ENCODE measurements around the gene MRM2. TPM values are rescaled to one million over a fixed set of nuclear protein-coding genes. Genes with fewer than 3 reads are reported as not detected.

Gene MRM2
- total and polyA plus RNA-seq, 10 of the 15 experiments (the other 5 are each of a cell fraction or from before 2014, with no cell fraction given), result 43.2 to 128 (median 71.4) TPM

DNA sequence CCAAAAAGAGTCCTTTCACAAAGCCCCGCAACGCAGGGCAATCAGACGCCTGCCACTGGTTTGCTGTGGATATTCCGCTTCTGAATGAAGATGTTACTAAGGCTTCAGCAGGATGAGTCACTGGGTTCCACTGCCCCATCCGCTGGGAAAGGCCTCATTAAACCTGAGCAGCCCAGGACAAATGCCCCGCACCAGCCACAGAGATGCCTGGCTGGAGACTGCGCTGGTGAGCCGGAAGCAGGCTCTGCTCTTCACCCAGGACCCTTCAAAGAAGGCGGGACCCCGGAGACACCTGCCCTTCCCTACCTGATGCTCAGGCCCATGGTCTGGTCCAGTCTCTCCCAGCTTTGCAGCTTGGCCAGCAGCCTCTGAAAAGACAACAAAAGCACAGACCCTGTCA, 29.1 kb downstream of the MRM2 start:
- no peak for TF ChIP-seq PAX5 (IDR thresholded peaks at IDR 0.05; ENCODE audit: borderline replicate concordance, low read depth, low read length)
- TF ChIP-seq, protein P1, sequence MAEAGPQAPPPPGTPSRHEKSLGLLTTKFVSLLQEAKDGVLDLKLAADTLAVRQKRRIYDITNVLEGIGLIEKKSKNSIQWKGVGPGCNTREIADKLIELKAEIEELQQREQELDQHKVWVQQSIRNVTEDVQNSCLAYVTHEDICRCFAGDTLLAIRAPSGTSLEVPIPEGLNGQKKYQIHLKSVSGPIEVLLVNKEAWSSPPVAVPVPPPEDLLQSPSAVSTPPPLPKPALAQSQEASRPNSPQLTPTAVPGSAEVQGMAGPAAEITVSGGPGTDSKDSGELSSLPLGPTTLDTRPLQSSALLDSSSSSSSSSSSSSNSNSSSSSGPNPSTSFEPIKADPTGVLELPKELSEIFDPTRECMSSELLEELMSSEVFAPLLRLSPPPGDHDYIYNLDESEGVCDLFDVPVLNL (IDR thresholded peaks at IDR 0.05; ENCODE audit: low read depth, low read length), result no peak
- no peak for TF ChIP-seq POLR2A (IDR thresholded peaks at IDR 0.05; ENCODE audit: low read depth, low read length)
- no peak for TF ChIP-seq SMAD1 (IDR thresholded peaks at IDR 0.05; ENCODE audit: low read depth, partially characterized antibody)
- no peak for TF ChIP-seq ZNF274 (IDR thresholded peaks at IDR 0.05; ENCODE audit: insufficient read depth, insufficient read length)
- TF ChIP-seq CBX3 (IDR thresholded peaks at IDR 0.05; ENCODE audit: borderline replicate concordance, low read depth), result no peak
- no peak for TF ChIP-seq RAD51 (IDR thresholded peaks at IDR 0.05)
- TF ChIP-seq EP300 (IDR thresholded peaks at IDR 0.05; ENCODE audit: borderline replicate concordance in 1 of 2, control insufficient read depth in 1 of 2, low read depth in 2 of 2, low read length in 2 of 2), result no peak
- POLR2A ChIA-PET, result no interaction called here
- no TSS peak for BruUV-seq (replicated peaks)
- H3K9me3 ChIP-seq (replicated peaks; ENCODE audit: control insufficient read depth, insufficient read depth, low read length), result no peaks in the 10 kb centered on the region
- no peak overlapping the region for H3K9ac ChIP-seq (ENCODE audit: control insufficient read depth, insufficient read depth, low read length)
- CTCF ChIA-PET, result no interaction called here
- SMC1A ChIA-PET (ENCODE audit: uncharacterized antibody, unreplicated experiment), result no interaction called here
- FAIRE-seq (no peak), DNase-seq (ENCODE audit: low read depth, low spot score) (no peak), ATAC-seq (no peak)
- WGBS (ENCODE audit: insufficient coverage, insufficient replicate concordance, low lambda C conversion rate, missing lambda C conversion rate), result 99% methylated on average over 10 of the region's 10 CpGs
- RAD21 ChIA-PET (ENCODE audit: unreplicated experiment), result interaction anchor here (1.5 kb wide), 1 partner anchor 47 kb away, joined by 4 read pairs; no protein-coding TSS in a partner anchor
- H2AFZ ChIP-seq (ENCODE audit: control insufficient read depth, low read depth, low read length), result no peak overlapping the region
- H3K4me1 ChIP-seq (ENCODE audit: control insufficient read depth, insufficient read depth, low read length), result peaks cover 11% of the 10 kb centered on the region
- H3K79me2 ChIP-seq (ENCODE audit: control insufficient read depth, insufficient read depth, low read length), result peaks cover 3% of the 10 kb centered on the region
- H3K27me3 ChIP-seq (replicated peaks in 1 of 2; ENCODE audit: control insufficient read depth in 2 of 2, insufficient read depth in 2 of 2, low read length in 1 of 2), result no peaks in the 10 kb centered on the region
- no peak overlapping the region for H3K27ac ChIP-seq (ENCODE audit: control insufficient read depth, insufficient read depth)
- in situ Hi-C loops (cut with MboI), result loop anchor here (5.0 to 10.0 kb wide), 2 partner anchors 548 to 641 kb away; partner anchors contain the start of gene PSMG3
- no peaks in the 10 kb centered on the region for H4K20me1 ChIP-seq (ENCODE audit: control insufficient read depth, insufficient read depth)
- H3K4me3 ChIP-seq, result no peak overlapping the region
- H3K4me2 ChIP-seq (ENCODE audit: control insufficient read depth, insufficient read depth), result no peak overlapping the region
- intact Hi-C loops (cut with micrococcal nuclease; ENCODE audit: unreplicated experiment), result no loop called here
- H3K36me3 ChIP-seq (ENCODE audit: control insufficient read depth in 2 of 2, insufficient read depth in 2 of 2, low read length in 1 of 2), result peaks cover 24 to 53% of the 10 kb centered on the region in 2 experiments; a peak in 3 of 4 replicates
